ENCODE measurements around the gene GUCY1A1.

DNA sequence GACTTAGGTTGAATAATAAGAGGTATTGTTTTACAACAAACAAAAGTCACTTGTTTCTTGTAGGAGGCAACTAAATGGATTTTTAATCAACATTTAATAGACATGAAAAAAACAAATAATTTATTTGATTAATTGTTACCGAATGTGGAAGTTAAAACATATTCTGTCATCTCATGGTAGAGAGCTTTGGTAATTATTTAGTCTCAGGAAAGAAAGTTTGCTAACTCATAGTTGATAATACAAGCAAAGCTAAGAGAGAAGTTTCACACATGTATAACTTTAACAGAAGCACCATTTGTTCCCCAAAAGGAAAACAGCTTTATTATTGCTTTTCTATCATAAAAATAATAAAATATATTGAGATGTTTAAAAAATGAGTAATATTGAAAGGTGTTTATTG lies 44.9 kb downstream of the GUCY1A1 start:
- TF ChIP-seq, protein P1, sequence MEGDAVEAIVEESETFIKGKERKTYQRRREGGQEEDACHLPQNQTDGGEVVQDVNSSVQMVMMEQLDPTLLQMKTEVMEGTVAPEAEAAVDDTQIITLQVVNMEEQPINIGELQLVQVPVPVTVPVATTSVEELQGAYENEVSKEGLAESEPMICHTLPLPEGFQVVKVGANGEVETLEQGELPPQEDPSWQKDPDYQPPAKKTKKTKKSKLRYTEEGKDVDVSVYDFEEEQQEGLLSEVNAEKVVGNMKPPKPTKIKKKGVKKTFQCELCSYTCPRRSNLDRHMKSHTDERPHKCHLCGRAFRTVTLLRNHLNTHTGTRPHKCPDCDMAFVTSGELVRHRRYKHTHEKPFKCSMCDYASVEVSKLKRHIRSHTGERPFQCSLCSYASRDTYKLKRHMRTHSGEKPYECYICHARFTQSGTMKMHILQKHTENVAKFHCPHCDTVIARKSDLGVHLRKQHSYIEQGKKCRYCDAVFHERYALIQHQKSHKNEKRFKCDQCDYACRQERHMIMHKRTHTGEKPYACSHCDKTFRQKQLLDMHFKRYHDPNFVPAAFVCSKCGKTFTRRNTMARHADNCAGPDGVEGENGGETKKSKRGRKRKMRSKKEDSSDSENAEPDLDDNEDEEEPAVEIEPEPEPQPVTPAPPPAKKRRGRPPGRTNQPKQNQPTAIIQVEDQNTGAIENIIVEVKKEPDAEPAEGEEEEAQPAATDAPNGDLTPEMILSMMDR (conservative IDR thresholded peaks at IDR 0.05): no peak
- TF ChIP-seq ZFX (IDR thresholded peaks at IDR 0.05): no peak
